Measurements from ENCODE around the gene MEI4.
"Not testable (repeated sequence)": the region's sequence is repeated elsewhere in the genome, so short reads cannot be mapped to it uniquely, and the experiment has no call there.

Gene MEI4

GRCh38 chr6:77652739-77653138, at the start of gene MEI4:
TSS of gene MEI4 (plus strand) at chr6:77653039. CDS start at chr6:77690672, 37,633 bp downstream.
- DNase-seq, result no peak

DNA sequence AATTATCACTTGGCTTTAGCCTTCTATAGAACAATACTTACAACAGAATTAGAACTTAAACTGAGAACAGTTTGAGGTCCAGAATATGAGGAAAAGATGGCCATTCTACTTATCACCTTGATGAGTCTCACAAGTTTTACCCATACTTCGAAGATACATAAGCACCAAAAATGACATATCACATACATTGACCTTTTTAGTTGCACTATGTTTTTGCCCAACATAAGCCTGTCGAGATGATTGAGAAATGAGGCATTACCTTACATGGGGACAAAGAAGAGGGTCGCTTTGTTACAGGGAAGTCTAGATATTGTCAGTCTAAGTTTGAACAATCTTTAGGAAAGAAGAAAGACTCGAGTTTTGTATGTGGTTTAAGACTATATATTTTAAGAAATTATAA, 48.4 kb upstream of the MEI4 start:
- DNase-seq, result no peak

GRCh38 chr6:77607004-77607403, 45.8 kb upstream of the MEI4 start:
- no peak for DNase-seq

GRCh38 chr6:77609106-77609505, 43.7 kb upstream of the MEI4 start:
- no peak for DNase-seq

- no peak for DNase-seq
These were observed 33.7 kb upstream of the MEI4 start for GRCh38 chr6:77619114-77619513.

DNA sequence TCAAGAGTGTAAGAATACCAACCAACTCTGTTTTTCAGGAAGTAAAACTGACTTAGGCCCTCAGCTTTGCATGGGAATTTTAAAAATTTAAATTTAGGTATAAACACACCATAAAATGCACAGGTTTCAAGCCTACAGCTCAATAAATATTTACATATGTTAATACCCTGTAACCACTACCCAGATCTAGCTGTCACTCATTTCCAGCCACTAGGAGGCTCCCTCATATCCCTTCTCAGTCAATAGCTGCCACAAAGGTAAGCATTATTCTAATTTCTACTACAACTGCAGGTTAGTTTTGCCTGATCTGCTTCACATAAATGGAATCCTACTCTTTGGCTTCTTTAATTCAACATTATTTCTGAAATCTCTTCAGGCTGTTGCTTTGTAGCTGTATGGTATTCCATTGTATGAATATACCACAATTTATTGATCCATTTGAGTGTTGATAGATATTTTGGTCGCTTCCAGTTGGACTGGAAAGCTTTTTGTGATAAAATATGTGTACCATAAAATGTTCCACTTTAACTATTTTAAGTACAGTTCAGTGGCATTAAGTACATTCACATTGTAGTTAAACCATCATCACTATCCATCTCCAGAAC, 32.5 kb upstream of the MEI4 start:
- DNase-seq, result no peak

- DNase-seq, result no peak
These were observed 28.3 kb upstream of the MEI4 start for GRCh38 chr6:77624515-77624914.

DNA sequence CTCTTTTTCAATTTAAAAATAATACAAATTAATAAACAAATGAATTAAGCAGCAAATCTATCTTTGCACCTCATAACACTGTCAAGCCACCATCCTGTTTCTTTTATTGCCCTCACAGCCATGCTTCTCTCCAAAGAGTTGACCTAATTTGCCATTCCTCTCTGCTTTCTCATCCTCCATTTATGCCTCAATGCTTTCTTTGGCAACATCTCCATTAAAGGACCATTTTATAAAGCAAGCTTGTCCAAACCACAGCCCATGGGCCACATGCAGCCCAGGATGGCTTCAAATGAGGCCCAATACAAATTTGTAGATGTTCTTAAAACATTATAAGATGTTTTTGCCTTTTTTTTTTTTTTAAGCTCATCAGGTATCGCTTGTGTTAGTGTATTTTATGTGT, 26.4 kb upstream of the MEI4 start:
- no peak for DNase-seq

DNA sequence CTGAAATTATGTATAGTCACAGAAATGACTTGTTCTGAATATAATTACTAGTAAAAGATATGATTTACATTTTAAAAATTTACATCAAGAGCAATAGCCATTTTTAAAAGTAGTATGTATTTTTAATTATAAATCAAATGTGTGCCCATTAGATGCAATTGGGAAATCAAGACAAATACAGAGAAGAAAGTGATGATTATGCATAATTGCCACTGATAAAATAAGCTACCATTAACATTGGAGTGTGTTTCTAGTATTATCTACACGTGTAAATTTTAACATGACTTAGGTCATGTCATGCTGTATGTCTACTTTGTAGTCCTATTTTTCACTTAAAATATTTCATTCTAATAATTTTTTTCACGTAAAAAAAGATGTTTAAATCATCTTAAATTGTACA, 22.8 kb upstream of the MEI4 start:
- DNase-seq, result no peak

DNA sequence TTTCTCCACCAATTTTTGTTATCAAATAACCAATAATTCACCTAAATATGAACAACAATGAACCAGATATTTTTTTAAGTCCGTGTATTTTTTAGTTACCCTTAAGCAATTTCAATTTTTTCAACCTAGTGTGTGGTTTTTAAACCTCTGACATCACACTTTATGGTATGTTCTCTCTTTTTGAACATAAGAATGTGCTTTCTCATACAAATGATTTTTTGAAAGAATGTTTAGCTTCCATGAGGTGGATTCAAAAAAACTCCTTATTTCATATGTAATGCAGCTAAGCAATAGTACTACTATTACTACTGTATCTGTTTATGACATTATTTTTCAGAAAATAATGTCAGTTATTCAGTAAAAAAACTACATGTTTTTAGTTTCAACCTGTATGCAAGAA, 19.4 kb upstream of the MEI4 start:
- DNase-seq, result no peak

GRCh38 chr6:77633993-77634715, 18.7 kb upstream of the MEI4 start:
- no peak for DNase-seq

DNA sequence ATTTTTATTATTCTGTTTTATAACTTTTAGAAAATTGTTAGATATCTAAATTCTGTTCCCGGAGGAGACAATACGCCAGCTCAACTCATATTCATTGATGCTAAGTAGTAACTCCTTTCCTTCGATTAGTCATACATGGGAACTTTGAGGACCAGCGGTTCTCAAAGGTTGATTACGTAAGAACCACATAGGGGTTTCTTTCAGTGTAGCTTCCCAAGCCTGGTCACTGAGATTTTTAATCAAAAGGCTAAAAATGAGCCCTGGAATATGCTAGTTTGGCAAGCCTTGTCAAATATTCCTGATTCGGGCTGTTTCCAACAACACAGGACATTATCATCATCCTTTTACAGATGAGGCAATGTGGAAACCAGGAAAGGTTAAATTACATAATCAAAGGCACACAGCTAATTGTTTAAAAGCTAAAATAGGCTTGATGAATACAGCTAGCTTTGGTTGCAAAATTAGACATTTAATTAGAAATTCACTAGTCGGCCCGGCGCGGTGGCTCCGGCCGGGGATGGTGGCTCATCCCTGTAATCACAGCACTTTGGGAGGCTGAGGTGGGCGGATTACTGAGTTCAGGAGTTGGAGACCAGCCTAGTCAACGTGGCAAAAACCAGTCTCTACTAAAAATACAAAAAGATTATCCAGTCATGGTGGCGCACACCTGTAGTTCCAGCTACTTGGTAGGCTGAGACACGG, 14.6 kb upstream of the MEI4 start:
- DNase-seq, result no peak

DNA sequence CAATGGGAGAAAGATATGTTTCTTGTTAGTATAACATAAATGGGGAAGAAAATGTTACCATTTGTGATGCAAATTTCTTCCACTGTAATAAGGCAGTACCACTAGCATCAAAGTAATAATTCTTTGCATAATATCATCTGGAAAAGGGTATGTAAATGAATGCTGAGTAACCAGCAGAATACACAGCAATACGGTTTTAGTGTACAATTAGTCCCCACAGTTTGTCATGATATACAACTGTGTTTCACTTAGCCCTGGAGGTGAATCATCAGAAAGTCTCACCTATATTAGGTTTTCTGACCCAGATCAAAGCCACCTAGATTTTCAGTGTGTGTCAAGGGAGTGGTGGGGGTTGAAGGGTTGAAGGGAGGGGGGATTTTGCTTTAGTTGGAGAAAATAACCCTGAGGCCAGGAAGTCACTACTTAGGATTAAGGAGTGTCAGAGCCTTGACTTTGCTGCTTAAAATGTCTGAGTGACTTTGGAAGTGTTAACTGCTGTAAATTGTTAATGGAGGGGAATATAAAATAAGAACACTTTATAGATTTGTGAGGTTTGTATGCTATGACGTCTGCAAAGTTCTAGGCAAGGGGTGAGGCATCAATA, 8.6 kb upstream of the MEI4 start:
- DNase-seq, result no peak

DNA sequence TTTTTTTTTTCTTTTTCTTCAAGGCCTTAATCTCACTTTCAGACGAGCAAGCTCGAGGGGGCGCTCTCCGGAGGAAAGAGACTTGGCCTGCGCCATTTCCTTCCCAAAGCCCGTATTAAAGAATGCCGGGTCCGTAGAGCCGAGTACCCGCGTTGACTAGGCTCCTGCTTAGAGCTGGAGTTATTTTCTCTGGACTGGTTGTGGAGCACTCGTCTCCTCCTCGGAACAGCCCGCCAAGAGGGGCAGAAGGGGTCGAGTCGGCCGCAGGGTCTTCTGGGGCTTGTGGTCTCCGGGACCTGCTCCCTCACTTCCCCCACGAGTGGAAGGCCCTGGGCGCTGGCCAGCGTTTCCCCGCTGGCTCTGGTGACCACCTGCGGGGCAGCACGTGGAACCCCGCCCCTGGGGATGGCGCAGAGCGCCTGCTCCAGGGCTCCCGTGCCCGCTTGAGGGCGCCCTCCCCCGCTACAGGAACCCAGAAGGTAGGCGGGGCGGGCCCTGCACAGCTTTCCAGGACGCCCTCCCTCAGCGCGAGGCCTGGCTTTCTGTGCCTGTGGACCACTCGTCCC, 2.7 kb upstream of the MEI4 start:
- DNase-seq, result peak in 1 of 2 donors; percentile 8

- DNase-seq, result no peak
These were observed 977 bp downstream of the MEI4 start for GRCh38 chr6:77653816-77654215.

GRCh38 chr6:77655035-77655434, 2.2 kb downstream of the MEI4 start:
- DNase-seq, result not testable (repeated sequence)

DNA sequence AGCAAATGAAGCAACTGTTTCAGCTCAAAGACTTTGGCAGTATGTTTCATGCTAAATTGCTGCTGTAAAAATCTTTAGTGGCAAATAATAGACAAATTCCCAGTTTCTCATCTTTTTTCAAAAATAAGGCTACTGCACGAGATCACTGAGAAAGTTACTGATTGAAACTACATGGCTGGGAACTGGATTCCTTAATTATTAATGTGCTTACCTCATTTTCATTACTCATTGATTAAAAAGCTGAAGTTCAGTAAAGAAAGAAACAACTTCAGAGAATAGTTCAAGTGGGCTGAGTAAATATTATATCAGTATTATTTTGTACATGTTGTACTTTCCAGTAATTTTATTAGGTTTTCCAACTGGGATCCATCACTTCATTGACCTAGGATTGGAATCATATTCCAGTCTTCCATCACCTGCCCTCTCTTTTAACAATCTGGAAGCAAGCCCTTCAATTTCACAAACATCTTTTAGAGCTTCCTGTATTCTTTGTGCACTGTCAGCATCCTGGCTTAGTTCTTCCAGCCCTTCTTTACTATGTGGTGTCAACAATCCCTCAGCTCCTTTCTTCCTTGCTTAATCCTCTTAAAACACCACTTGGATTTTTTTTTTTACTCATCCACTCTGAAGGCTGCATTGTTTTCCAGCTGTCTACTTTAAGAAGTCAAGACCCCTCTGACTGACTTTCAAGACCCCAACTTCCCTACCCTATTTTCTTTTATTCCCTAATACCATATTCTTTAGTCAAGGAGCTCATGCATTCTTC, 4.3 kb downstream of the MEI4 start:
- DNase-seq, result no peak

DNA sequence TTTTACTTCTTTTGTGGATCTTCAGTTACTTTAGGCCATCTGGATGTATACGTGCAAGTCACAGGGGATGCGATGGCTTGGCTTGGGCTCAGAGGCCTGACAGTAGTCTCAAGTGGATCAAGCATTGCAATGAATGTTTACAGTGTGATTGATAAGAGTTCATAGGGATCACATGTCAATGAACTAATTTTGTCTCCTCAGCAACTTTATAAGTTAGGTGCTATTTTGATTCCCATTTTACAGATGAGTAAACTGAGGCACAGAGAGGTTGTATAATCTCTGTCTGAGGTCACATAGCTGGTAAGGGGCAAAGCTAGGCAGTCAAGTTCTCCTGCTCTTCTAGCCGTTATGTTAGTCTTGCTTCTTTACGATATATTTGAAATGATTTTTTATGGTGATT, 13.5 kb downstream of the MEI4 start:
- DNase-seq, result no peak

DNA sequence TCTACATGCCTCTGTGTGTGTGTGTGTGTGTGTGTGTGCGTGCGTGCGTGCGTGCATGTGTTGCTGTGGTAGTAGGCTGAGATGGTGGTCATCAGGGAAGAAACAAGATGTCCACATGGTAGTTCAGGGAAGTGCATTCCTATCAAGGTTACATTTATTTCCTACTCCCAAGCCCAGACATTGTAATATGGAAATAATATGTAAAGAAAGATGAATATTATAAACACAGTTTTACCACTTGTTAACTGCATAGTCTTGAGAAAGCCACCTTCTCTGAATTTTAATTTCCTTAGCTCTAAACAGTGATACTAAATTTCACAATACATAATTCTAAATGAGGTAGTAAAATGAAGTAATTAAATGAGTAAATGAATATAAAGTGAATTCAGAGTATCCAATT, 14.0 kb downstream of the MEI4 start:
- DNase-seq, result no peak

DNA sequence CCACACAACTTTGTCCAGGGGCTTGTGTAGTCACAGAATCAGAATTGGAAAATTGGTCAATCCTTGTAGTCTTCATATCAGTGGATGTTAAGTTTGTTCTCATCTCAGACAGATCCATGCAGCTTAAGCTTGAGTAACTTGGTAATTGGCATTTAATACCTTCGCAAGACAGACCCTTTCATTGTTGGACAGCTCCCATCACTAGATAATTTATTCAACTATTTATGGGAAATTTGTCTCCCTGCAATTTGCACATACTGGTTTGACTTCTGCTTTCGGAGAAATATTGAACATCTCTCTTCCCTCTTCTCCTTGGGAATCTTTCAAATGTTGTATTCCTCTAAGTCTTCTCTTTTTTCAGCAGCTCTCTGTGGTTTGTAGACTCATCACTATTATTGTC, 17.1 kb downstream of the MEI4 start:
- DNase-seq, result no peak

DNA sequence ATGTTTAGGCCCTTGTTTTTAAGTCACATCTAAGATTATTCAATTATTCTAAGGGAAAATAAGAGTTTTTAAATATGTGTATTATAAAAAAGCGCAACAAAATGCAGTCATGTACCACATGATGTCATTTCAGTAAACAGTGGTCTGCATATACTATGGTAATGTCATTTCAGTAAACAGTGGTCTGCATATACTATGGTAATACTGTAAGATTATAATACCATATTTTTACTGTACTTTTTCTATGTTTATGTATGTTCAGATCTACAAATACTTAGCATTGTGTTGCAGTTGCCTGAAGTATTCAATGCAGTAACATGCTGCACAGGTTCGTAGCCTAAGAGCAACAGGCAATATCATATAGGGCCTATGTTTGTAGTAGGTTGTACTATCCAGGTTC, 21.4 kb downstream of the MEI4 start:
- no peak for DNase-seq

GRCh38 chr6:77678048-77678447, 25.2 kb downstream of the MEI4 start:
- no peak for DNase-seq

GRCh38 chr6:77683515-77683914, 30.7 kb downstream of the MEI4 start:
- DNase-seq, result no peak

Measured in CD4-positive, alpha-beta T cell treated with Interleukin-4 for 1 hour (primary cell).